AG08396 (cell line): Measurements from ENCODE around the gene MUC2.

ENCODE experiments used
- DNase-seq: peaks from one replicate; pipeline ENCODE4 v3.0.0; 2012; ENCODE audit warnings: low spot score, mixed read lengths

Gene MUC2

DNA sequence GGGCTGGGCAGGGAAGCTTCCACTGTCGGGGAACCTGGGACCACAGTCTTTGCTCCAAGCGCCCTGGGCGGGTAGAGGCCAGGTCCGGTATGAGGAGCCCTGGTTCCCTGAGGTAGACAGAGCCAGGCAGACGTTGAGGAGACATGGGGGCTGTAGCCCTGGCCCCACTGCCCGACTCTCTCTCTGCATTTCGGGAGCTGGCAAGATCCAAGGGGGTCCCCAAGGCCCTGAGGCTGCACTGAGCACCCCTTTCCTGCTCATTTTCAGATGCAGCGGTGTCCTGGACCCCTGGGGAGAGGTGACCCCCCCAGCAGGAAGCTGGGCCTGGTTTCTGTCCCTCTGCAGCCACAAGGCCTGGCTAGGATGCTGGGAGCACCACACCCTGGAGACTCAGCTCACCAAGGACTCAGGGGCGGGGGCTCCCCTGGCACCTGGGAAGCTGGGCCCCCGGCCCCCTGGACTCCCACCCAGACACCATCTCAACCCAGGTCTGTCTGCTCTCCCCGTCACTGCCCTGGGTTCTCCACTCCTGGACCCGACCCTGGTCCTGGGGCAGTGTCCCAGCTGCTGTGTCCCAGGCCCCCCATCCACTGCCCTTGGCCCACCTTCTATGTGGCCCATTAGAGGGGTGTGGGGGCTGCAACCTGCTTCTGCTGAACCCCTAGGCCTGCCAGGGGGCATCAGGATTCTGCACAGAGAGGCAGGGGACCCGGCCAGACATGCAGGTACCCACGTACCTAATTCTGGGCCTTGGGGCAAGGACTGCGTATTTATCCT, 23.1 kb upstream of the MUC2 start:
- DNase-seq, result no peak

DNA sequence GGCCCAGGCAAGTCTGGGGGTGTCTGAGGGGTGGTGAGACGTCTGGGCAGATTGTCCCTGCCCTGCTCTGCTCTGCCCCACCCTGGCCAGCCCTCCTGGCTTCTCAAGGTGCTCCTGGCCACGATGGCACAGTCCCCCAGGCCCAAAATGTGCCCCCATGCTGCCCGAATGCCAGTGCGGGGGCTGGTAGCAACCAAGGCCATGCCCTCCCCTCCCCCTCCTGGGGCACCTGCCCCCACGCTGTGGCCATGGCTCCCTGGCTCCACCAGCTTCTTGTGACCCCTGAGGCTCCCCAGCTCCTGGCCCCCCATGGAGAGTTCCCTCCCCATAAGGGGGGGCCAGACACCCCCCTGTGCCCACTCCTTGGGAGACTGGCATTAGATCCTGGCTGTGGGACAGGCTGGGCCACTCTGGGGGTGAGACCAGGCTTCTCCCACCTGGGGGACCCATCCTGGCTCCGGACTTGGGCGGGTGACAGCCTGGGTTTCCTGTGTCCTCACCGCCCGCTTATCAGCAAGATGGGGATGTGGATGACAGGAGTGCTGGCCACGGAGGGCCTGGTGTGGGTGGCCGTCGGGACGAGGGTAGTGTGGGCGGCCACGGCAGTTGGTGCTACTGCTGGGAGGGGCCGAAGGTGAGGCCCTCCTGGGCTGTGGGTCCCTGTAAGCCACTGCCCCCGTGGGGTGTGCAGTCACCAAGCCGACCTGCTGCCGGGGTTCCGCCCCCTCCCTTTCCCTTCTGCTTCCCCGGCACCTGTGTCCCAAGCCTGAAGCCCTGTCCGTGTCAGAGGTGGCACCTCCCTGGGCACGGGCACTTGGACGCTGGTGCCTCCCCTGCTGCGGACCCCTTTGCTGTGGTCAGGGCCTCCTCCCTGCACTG, 22.3 kb upstream of the MUC2 start:
- DNase-seq, result no peak

DNA sequence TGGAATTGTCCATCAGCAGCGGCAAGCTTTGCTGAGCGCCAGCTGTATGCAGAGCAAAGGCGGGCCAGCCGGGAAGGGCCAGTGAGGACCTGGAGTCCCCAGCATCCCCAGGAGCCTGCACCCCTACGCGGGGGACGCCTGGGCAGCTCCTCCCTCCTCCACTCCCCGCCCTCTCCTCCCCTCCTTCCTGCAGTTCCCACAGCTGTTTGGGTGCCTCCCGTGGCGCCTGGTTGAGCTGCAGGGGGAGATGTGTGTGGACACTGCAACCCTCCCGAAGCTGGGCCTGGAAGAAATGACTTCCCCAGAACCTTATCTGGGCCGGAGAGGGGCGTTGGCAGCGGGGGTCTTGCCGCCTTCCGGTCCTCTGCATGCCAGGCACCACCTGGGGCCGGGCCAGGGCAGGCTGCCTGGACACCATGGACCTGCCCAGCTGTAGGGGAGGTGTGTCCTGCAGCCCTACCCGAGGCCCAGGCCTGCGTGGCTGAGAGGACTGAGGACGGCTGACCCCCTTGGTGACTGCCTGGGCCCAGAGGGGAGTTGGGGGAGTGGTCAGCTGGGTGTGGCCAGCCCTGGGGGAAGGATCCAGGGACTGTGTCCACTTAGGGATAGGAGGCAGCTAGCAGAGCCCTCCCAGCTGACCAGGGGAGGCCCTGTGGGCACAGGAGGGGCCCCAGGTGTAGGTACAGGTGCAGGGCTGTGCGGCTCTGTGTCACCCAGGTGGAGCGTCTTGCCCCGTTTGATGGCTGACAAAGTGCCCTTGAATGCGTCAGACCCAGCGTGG, 21.4 kb upstream of the MUC2 start:
- DNase-seq, result no peak

DNA sequence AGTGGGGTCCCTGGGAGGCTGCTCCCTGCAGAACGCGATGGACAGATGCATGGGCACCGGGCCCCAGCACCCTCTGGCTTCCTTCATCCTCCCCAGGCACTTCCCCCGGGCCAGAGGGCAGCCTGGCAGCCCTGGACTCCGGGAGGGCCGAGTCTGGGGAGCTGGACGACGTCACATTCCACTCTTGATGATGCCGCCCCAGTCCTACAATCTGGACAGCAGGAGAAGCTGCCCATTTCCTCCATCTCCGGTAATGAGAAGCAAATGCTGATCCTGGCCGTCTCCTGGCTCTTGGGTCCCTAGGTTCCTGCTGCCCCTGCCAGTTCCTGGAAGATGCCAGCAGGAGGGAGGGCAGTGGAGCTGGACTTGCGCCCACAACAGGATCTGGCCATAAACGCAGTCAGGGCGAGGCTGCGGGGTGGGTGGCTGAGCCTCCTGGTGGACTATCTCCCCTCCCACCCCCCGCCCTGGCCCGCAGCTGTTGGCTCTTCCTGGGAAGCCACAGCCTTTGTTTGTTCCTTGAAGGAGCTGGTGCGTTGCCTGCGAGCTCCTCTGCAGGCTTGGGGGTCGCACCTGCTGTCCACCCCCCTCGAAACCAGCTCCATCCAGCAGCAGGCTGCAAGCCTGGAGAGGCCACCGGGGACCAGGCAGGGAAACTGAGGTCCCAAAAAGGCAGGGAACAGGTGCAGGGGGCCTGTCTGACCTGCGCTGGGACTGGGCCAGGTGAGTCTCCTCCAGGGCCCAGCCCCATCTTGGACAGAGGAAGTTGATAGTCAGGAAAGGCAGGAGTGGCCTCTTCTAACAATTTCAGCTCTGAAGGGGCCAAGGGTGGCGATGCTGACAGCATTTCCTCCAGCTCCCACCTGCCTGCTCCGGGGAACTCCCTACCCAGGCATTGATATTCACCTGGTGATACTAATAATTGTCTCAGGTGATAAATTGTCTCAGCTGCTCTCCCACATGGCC, 20.2 kb upstream of the MUC2 start:
- peak; percentile 76 for DNase-seq

DNA sequence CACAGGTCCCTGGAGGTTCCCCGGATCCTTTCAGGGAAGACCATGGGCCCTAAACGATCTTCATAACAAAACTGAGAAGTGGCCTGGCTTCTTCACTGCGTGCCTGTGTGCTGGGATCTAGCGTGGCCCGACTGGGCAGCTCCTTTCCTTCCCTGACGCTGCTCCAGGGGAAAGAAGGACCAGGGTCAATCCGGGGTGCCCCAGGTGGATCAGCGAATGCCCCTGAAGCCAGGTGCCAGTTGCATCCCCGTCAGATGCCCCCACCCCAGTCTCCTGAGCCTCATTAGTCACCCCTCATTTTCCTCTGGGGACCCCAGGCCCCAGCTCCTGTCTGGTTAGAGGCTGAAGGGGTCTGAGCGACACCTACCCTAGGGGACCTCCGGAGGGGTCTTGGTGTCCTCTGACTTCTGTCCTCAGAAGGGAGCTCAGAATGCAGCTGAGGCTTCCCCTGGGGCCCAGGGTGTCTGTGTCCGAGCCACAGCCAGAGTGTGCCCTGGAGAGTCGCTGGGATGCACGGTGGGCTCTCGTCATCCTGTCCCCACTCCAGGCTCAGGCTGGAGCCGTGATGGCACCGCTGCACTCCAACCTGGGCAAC, 19.5 kb upstream of the MUC2 start:
- no peak for DNase-seq

- DNase-seq, result no peak
These were observed 18.5 kb upstream of the MUC2 start for GRCh38 chr11:1055990-1056771.

DNA sequence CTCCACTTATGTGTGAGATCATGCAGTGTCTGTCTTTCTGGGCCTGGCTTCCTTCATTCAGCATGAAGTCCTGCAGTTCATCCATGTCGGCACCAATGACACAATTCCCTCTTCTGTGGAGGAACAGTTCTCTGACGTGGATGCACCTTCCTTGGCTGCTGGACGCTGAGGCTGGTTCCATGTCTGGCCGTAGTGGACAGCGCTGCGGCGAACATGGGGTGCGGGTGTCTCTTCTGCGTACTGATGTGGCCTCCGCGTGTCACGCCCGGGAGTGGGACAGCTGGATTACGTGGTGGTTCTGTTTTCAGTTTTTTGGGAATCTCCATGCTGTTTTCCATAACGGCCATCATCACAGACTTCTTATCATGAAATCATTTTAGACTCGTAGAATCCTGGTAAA, 16.9 kb upstream of the MUC2 start:
- no peak for DNase-seq

GRCh38 chr11:1059759-1060158, 14.9 kb upstream of the MUC2 start:
- no peak for DNase-seq

GRCh38 chr11:1060410-1060809, 14.3 kb upstream of the MUC2 start:
- no peak for DNase-seq

DNA sequence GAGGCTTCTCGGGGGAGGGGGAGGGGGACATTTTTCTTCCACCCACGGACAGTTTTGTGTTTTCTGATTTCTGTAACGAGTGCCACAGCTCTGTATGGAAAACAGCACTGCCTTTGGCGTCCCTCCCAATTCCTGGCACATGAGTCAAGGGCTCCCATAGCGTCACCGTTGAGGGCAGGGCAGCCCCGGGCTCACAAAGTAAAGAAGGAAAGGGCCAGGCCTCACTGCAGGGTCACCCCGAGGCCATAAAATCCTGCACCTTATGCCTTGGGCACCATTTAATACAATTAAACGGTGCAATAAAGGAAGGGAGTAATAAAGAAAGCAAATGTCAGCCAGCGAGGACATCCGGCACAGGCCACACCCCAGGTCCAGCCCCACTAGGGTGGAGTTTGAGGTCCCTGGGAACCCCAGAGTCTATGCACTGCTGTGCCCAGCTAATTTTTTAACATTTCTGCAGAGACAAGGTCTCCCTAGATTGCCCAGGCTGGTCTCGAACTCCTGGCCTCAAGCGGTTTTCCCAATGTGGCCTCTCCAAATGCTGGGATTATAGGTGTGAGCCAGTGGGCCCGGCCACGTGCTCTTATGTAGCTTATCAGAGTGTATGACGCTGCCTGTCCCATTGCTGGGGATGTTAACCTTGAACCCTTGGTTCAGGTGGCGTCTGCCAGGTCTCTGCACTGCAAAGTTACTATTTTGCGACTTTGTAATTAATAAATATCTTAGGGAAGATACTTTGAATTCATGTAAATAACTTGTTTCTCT, 13.6 kb upstream of the MUC2 start:
- peak; percentile 88 for DNase-seq

- DNase-seq, result no peak
These were observed 12.4 kb upstream of the MUC2 start for GRCh38 chr11:1062075-1062820.

DNA sequence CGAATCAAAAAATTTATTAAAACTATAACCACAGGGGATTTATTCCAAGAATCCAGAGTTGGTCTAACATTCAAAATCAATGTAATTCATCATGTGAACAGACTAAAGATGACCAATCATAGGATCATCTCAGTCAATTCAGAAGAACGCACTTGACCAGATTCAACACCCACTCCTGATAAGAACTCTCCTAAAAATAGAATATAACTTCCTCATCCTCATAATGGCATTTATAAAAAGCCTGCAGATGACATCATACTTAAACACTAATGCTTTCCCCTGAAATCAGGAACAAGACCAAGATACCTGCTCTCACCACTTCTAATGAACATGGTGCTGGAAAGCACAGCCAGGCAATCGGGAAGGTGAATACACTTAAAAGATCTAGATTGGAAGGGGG, 10.5 kb upstream of the MUC2 start:
- DNase-seq, result no peak

DNA sequence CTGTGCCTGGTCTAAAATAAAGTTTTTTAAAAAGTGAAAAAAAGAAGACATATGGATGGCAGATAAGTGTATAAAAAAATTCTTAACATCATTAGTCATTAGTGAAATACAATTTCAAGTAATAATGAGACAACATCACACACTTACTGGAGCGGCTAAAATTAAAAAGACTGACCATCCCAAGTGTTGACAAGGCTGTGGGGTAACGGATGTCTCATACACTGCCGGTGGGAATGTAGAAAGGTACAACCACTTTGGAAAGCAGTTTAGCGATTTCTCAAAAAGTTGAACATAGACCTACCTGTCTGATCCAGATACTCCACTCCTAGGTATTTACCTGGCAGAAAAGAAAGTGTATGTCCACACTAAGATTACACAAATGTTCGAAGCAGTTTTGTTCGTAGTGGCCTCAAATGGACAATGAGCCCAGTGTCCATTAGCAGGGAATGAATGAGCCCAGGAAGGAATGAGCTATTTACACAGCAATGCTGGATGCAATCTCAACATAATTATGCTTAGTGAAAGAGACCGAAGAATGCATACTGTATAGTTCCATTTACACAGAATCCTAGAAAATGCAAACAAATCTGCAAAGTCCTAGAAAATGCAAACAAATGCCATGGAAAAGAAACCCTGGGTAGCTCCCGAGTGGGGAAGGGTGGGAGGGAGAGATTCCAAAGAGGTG, 6.7 kb upstream of the MUC2 start:
- DNase-seq, result no peak

DNA sequence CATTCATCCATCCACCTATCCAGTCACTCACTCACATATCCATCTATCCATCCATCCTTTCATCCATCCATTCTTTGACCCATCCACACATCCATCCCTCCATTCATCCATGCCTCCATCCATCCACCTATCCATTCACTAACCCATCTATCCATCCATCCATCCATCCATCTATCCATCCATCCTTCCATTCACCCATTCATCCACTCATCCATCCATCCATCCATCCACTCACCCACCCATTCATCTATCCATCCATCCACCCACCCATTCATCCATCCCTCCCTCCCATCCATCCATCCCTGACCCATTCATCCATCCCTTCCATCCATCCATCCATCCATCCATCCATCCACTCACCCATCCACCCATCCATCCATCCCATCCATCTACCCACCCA, 4.9 kb upstream of the MUC2 start:
- DNase-seq, result no peak

- DNase-seq, result no peak
These were observed 3.8 kb upstream of the MUC2 start for GRCh38 chr11:1070594-1071462.

DNA sequence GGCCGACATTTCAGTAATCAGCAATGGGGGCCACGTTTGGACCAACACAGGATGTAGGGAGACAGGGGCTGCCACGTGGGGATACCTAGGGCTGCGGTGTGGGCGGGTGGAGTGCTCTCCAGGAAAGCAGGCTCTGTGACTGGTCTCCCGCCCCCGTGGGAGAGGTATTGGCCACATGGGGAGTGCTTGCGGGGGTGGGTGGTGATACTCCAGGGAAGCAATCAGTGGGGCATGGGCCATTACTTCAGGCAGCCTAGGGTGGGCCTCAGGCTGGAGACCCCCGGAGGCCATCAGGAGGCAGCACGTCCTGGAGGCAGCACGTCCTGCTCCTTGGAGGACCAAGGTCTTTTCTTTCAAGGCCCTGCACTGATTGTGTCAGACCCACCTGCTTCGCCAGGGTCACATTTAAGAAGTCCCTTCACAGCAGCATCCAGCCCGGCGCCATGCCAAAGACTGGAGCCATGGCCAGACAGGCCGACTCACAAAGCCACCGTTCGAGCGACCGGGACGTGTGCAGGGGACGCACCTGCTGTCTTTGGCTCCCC, 3.0 kb upstream of the MUC2 start:
- DNase-seq, result no peak
